GM21390 (cell line): Measurements from ENCODE around the gene CARS1.

Experiments used
- ATAC-seq: cut with Tn5 transposase; IDR thresholded peaks from one replicate; pipeline ENCODE4 v1.9.1; 2021; ENCODE audit not compliant: unreplicated experiment

The CARS1 gene

DNA sequence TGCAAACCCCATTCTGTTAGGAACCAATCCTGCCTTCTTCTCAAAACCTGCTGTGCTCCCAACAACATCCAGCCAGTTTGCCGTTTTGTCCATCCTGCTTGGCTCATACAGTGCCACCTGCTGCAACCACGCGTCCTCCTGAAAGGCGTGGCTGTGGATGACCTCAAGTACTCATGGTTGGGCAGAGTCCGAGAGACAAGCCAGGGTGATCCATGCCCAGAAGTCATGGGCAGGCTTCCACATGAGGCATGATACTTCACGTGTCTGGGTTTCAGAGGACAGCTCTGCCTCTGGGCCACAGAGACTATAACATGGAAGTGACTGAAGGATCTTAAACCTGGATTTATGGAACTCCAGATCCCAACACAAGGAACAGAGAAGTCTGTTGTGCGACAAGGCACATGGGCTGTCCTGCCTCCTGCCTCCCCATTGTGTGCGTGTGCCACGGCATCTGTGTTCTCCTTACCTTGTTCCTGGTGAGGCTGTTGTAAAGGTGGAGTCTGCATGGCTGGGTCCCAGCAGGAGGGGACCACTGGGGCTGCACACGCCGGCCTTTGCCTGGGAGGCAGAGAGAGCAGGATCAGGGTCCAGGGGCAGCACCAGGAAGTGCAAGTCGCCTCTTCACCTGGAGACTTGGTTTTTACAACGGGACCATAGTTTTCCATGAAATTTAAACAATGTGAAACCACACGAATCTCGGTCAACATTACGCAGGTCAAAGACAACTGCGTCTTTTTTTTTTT lies 15.4 kb downstream of the CARS1 start:
- no peak for ATAC-seq

DNA sequence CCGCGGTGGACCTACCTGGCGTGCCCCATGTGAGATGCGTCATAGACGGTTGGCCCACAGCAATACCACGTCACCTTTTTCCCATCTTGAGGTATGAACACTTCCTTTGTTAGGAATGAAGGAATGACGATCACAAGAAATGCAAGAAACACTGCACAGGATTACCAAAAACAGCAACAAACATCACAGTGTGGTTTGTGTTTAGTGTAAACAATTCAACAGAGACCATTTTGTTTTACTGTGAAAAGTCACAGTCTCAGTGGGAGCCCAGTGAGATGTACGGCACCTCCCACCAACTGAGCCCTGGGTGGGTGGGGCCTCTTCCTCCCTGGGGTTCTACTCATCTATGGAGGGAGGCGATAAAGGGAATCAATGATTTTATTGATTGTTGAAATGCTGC lies 16.3 kb downstream of the CARS1 start:
- ATAC-seq: no peak

DNA sequence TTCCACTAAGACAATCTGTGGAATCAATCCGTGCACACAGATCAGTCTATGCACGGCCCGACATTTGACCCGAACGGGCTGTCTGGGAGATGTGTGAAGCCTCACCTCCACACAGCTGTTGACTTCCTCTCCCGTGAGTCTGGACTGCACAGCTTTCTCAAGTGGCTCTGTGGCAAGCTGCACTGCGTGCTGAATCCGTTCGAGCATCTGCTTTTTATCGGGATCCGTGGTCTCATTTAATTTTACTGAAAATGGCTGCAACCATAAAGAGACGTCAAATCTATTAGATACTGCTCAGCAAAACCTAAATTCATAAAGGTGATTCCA lies 19.3 kb downstream of the CARS1 start:
- no peak for ATAC-seq

DNA sequence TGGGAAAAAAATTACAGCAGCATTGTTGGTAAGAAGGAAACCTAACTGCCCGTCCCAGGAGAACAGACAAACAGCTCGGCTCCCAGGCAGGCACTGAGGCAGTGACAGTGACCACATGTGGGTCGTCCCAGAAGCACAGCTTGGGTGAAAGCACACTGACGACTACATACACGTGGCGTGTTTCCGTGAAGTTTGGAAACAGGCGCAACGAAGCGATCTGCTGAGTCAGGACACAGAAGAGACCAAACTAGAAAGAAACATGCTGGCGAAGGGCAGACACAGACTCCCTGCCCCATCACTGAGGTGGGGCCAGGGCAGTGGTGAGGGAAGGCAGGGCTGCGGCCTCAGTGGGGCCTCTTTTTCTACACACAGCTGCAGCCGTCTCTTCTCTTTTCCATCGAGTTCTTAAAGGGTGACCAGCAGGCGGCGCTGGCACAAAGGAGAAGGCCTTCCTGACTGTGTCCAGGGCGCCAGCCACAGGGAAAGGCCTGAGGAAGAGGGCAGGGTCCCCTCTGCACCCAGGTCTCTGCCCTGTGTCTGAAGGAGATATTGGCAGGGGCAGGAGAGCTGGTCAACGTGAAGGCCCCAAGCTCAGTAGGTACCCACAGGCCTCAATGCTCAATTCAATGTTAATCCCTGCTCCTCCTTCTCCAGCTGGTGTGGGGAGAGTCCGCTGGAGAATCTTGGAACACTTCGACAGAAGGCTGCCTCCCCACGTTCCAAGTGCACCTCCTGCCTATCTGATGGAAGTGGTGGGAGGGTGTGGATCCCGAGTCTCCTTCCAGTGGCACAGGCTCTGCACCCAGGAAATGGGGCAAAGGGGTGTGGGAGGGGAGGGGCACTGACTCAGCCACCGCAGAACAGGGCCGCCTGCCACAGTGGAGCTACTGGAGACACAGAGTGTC lies 19.9 kb downstream of the CARS1 start:
- no peak for ATAC-seq

DNA sequence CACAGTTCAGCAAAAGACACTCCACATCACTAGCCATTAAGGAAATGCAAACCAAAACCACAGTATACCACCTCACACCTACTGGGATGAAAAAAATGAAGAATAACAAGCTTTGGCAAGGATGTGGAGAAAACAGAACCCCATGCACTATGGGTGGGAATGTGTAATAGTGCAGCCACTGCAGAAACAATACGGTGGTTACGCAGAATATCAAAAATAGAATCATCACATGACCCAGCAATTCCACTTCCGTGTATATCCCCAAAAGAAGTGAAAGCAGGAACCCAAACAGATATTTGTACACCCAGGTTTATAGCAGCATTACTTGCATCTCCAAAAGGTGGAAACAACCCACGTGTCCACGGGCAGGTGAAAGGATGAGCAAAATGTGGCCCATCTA lies 20.8 kb downstream of the CARS1 start:
- no peak for ATAC-seq

DNA sequence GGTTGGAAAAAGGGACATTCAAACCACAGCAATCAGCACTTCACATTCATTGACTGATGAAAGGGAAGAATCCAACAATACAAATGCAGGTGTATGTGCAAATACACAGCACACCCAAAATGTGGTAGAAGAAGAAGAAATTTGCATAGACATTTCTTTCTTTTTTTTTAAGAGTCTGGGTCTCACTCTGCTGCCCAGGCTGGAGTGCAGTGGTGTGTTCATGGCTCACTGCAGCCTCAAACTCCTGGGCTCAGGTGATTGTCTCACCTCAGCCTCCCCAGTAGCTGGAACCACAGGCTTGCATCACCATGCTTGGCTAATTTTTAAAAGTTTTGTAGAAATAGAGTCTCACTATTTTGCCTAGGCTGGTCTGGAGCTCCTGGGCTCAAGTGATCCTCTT lies 21.9 kb downstream of the CARS1 start:
- no peak for ATAC-seq

DNA sequence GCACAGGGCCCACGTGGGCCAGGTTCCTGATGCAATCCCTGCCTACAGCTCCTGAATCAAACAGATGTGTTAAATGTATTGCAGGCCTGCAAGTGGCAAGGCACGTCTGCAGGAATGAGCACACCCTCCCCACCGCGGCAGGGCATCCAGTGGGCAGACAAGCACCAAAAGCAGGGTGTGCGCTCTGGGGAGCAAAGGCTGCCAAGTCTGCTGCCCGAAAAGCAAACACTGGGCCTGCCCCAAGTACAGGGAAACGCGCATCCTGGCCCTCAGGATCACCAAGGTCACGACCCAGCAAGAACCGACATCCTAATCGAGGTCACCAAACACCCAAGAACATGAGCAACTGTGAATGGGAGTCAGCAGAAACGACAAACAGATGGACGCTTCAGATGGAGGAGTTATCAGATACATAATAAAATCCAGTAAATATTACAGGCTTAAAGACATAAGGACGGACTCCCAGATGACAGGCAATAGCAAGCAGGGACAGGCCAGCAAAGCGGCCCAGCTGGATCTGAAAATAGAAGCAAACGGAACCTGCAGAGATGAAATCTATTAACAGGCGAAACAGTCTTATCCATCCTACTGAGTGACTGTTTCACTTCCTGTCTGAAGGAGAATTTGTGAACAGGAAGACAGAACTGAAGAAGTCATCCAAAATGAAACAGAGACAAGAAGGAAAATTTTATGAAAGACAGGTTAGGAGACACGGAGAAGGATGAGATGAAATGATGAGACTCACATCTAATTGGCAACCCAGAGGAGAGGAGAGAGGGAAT lies 26.7 kb downstream of the CARS1 start:
- no peak for ATAC-seq

DNA sequence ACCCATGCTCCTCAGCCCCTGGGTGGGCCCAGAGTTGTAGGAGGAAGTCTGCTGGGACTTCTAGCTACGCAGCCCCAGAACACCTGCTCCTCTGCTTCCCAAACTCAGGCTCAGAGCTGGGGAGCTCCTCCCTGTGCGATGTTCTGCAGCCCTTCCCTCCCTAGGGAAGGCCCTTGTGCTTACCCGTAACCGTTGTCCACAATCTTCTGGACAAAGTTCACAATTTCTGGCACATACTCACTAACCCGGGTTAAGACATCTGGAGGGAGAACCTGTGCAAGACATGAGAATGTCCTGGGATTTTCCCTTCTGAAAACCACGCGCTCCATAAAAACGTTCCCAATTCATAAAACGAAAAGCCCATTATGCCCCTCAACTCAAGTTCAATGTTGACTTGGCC lies 28.4 kb downstream of the CARS1 start:
- no peak for ATAC-seq

DNA sequence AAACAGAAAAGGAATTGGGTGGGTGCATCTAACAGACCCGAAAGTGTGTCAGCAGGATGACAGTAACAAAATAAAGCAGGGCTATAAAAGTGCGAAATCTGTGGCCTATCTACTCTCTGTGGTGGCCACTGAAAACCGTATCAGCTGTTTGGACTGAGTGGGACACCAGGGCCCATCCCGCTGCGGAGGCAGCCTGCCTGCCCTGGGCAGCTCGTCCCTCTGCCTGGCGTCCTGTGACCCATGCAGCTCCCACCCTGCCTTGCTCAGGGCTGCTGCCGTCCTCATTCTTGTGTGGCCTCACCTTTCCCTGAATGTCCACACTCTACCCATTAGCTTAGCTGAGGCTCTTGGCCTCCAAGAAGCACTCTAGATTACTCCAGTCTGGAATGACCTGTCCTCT lies 30.4 kb downstream of the CARS1 start:
- ATAC-seq: no peak

DNA sequence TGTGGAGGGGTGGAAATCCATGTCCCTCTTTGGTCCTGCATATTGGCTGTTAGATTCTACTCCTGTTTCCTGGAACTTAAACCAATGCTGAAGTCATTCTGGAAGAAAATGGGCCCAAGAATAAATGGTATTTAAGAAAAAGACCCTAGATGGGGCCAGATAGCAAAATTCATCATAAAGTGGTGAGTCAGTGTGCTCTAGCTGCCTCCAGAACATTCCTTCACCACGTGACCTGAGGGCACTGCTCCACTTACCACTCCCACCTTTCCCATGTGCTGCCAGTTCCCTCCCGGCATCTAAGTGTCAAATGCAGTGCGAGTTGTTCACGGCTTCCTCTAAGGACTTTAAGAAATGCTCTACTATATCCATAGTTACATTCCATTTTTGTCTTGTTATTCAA lies 34.2 kb downstream of the CARS1 start:
- no peak for ATAC-seq

DNA sequence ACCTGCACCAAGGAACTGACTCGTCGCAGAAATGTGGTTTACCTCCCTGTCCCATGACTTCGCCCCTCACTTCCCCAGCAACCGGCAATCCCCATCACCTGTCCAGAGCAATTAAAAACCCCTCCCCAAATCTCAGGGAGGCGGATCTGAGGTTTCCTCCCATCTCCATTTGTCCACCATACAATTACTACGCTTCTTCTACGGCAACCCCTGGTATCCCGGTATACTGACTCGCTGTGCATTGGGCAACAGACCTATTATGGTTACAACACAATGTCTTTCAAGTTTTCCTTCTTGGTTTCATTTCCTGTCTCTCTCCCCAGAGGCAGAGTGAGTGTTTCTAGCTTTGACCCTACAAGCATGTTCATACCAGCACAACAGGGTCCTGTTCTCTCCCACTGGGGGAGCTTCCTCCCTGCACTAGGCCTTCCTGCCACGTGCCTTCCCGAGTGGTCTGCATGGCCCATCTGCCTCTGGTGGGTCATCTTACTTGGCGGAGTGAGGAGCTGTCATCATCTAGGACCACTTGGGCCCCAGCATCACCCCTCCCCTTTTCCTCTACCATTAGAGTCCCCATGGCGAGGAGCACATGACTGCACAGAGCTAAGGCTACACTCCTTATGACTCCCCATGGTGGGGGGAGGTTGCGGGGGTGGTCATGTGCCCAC lies 34.8 kb downstream of the CARS1 start:
- ATAC-seq: peak; percentile 75

DNA sequence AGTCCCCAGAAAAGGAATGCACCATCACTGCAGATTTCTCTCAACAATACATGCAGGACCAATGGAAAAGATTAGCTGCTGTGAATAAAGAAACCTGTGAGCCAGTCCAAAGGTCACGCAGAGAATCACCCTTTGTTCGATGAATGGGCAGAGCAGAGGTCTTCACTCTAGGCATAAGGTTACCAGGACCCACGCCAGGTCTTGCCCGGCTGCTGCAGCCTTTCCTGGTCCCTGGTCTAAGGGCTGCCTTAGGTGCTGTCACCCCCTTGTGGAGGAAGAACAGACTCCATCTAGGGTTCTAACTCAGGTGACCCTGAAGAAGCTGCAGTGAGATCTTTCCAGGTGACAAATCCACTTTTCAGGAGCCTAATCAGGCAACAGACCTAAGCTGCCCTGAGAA lies 36.1 kb downstream of the CARS1 start:
- ATAC-seq: no peak

DNA sequence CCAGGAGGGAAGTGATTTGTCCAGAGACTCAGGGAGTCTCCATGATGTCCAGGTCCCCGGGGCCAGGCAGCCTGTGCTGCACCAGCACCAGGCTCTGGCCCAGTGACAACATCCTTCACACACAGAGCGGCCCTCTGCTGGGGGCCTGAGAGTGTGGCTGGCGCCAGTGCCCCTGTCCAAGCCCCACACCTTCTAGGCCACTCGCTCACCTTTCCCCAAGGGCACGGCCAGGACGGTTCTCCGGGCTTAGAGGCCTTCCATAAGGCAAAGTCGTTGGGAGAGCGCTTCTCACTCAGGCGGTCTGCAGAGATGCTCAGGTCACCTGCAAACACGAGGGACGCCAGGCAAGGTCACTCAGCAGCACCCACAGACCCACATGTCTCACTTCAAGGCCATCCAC lies 37.2 kb downstream of the CARS1 start:
- ATAC-seq: no peak

DNA sequence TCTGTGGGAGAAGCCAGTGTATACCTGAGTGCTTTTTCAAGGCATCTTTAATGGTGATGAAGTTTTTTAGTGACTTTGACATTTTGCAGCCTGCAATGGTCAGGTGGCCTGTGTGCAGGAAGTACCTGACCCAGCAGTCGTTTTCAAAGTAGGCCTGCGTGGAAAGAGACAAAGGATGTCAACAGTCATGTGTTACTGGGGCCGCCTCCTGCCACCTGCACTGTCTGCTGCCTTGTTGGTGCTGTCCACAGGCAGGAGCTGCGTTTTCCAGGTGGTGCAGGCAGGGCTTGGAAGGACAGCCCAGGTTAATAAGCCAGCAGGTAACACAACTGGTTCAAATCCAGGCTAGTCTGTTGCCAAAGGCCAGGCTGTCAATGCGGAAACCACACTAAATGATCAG lies 38.6 kb downstream of the CARS1 start:
- ATAC-seq: no peak

DNA sequence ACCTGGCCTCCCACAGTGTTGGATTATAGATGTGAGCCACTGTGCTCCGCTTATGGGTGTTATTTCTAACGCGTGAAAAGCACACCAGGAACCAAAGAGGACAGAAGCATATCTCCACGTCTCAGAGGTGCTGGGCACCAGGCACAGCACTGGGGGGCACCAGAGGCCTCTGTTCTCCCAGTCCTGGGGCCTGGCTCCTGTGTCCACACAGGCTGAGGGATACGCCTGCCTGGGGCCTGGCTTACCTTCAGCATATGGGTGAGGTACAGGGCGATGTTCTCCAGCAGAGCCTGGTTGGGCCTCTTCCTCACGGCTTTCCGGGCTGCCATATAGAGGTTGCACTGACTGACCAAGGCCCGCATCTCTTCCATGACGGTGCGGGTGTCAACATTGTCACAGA lies 40.4 kb downstream of the CARS1 start:
- no peak for ATAC-seq

DNA sequence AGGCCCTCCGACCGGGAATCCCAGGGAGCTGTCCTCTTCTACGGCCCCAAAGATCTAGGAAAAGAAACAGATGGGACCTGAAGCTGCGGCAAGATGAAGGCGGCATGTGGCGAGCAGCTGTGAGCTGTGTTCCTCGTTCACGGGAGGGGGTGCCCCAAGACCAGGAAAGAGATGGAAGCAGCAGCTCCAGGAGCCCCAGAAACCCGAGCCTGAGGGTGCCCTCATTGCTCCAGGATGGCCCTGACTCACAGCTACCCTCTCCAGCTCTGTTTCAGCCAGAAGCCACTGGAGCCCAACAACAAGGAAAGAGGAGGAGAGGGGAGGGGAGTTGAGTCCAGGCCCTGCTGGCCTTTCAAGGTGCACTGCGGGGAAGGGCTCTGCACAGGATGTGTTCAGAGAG lies 41.4 kb downstream of the CARS1 start:
- ATAC-seq: no peak

DNA sequence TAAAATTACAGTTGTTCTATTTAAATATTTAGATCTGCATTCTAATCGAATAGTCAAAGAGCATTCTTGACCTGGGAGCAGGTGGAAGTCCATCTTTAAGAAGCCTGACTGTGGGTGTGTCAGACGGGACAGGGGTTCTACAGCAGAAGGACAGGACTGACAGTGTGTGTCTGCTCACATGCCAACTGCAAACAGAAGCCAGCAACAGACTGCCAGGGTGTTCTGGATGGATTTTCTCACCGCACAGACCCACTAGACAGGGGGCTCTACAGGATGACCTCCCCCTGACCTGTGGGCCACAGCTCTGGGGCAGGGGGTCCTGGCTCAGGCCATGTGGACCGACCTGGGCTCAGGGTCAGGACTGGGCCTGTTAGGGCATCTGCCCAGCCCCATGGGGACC lies 42.3 kb downstream of the CARS1 start:
- no peak for ATAC-seq

DNA sequence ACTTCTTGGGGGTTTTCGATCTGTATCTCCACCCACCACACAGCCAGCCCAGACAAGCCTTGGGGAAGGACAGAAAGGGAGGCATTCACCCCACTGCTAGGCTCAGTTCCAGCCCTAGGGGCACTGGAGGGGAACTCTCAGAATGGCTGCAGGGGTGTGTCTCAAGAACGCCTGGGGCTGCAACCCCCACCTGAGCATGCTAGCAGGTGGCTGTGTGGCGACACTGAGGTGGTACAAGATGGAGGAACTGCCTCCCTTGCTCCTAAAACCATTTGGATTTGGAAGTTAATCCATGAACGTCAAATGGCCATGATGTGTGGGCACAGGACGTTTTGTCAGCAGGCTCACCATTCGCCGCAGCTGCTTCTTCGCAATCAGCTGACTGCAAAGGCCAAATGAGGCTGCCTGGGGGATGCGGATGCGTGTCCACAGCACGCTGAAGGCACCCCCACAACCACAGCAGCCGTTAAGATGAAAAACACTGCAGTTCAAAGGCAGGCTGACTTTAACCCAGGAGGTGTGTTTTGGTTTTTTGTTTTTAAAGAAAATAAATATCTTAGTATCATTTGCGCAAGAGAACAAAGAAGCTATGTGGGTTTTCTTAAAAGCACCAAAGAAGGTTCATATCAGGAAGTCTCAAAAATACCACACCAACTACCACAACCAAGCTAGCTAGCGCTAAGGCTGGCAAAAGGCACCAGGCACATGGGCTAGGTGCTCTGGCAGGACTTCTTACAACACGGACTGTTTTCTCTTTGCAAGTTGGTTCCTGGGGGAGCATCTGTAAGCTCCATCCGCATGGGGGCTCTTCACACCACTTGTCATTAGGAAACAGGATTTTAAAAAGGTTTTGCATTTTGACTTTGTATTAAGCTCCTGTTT lies 42.9 kb downstream of the CARS1 start:
- ATAC-seq: no peak

DNA sequence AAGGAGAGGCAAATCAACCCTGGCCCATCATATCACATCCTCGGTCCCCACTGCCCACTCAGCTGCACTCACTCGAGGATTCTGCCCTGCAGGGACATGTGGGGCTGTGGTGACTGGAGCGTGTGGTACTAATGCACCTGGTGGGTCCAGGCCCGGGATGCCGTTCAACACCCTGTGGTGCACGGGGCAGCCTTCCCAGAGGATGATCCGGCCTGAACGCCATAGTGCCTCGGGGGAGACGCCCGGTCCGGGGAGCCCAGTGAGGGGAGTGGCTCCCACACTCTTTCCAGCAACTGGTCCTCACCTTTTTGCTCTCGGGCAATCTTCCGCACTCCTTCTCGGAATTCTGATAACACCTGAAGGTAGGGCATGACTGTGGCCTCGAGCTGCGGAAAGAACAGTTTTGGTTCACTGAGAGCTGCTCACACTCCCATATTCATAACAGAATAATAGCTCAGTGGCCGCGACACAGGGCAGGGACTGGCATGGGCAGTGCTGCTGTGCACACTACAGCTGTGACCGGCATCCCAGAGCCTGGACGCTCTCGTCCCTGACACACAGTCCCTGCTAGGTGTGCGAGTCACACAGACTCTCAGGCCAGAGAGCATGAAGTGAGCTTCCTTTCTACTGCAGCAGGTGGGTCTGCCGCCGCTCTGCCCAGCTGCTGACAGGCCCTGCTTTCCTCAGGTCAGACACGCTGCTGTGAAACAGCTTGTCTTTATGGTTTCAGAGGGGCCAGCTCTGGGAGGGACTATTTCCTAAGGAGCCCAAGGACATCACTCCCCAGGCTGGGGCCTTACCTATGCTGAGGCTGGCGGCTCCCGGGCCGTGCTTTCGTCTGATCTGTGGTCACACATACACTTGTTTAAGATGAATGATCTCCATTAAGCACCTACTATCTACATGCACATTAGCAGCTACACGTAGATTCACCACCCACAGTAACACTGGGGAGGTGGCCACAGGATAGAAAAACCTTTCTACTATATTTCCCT lies 45.0 kb downstream of the CARS1 start:
- ATAC-seq: no peak
